ENCODE measurements around the gene MTMR12.
"Not testable (repeated sequence)": the region's sequence is repeated elsewhere in the genome, so short reads cannot be mapped to it uniquely, and the experiment has no call there.

Gene MTMR12

GRCh38 chr5:32322882-32323281, 10.1 kb upstream of the MTMR12 start:
- no peak for DNase-seq

DNA sequence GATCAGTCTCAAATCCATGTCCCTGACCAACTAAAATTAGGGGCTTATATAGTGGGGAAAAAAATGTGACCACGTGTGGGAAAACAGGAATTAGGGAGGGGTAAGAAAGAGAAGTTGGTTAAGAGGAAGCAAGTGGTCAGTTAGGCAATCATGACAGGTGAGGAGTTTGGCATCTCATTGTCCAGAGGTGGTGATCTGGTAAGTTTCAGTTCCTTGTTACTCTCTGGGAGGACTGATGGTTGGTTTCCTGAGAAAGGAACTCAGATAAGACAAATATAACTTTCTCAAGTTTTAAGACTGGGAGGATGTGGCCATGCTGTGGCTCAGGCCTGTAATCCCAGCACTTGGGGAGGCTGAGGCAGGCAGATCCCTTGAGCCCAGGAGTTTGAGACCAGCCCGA, 9.0 kb upstream of the MTMR12 start:
- DNase-seq, result not testable (repeated sequence)

DNA sequence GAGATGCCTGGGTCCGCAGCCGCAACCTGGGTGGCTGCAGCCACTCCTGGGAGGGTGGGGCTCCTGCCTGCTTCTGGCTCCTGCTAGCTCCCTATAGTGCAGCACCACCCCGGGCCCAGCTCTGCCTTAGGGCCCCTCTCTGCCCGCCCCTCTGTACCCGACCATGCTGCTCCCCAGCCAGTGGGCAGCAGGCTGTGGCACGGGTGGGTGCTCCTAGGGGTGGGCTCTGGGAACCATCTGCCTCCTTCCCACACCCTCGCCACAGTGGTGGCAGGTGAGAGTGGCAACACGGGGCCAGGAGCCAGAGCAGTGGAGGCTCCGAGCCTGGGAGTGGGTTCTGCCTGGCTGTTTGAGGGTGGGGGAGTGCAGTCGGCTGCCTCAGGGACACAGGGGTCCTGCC, 7.8 kb upstream of the MTMR12 start:
- no peak for DNase-seq

DNA sequence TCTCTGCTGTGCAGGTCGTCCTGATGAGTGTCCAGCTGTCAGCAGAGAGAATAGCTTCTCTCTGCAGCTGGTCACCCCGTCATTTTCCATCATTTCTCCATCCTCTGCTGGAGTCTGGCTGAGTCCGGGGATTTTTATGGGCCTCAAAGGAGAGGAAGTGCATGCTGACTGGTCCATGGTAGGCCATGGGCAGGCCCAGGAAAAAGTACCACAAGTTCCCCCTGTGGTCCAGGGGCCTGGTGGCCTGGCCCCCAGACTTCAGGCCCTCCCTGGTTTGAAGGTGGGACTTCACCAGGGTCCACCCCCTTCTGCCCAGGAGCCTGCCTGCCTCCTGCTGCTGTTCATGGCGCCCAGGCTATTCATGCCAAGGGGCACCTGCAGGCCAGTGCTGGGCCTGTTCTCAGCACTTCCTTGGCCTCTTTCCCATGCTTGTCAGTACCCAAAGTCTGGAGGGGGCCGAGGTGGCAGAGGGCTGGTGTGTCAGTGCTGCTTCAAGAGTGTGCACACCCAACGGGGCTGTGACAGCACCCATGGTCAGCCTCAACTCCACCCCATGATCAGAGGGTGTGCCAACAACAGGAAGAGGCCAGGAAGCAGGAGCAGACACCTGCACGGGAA, 7.3 kb upstream of the MTMR12 start:
- no peak for DNase-seq

DNA sequence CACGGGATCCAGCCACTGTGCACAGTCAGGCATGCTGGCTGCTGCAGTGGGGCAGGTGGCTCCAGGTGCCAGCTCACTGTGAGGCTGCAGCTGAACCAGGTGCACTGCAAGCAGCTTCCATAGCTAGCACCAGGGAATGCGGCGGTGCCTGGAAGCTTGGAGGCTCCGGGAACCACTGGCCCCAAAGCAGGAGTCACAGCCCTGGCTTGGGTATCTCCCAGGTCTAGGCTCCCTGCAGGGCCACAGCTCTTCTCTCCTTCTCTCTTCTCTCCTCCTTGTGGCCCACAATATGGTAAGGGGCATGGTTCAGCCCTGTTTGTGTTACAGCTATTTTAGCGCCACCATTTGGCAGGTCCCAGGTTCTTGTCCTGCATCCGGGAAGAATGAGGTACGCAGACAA, 6.7 kb upstream of the MTMR12 start:
- no peak for DNase-seq

GRCh38 chr5:32317041-32317440, 4.3 kb upstream of the MTMR12 start:
- DNase-seq, result no peak

GRCh38 chr5:32315221-32316014, 2.7 kb upstream of the MTMR12 start:
- DNase-seq, result no peak

DNA sequence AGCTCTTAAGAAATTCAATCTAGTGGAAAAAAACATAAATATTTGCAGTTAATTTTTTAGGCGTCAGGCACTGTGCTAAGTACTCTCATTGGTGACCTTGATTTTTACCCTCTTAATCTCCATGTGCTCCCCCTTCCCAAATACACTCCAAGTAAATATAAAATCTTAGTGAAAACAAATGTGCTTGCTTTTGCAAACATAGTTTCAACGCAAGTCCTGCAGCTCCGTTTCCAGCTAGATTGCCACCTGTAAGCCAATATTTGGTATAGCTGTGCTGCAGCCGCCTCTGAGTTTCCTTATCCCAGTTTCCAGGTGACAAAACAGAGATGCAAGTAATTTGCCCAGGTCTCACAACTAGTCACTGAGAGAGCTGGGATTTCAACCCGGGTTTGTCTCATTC, 1.9 kb upstream of the MTMR12 start:
- no peak for DNase-seq

GRCh38 chr5:32314152-32314488, 1.4 kb upstream of the MTMR12 start:
- DNase-seq, result not testable (repeated sequence)

DNA sequence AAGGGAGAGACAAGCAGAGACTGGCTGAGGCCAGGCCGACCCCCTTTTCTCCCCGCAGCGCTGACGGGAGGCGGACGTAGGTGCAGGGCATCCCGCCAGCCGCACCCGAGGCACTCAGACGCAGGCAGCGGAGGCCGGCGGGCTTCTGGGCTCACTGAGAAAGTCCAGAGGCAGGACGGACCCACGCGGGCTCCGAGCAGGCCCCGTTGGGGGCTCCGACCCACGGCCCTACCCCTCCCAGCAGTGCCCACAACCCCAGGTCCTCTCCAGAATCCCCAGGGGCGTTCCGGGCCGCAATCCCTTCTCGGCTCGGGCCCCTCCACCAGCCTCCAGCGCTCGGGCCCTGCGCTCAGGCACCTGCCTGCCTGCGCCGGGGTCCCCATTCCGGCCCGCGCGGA, 543 bp downstream of the MTMR12 start:
- peak; percentile 41 for DNase-seq

GRCh38 chr5:32311404-32312196, 1.1 kb downstream of the MTMR12 start:
- DNase-seq, result no peak

- DNase-seq, result no peak
These were observed 3.0 kb downstream of the MTMR12 start for GRCh38 chr5:32309761-32310160.

GRCh38 chr5:32308946-32309345, 3.8 kb downstream of the MTMR12 start:
- no peak for DNase-seq

- DNase-seq, result no peak
These were observed 5.0 kb downstream of the MTMR12 start for GRCh38 chr5:32307769-32308194.

DNA sequence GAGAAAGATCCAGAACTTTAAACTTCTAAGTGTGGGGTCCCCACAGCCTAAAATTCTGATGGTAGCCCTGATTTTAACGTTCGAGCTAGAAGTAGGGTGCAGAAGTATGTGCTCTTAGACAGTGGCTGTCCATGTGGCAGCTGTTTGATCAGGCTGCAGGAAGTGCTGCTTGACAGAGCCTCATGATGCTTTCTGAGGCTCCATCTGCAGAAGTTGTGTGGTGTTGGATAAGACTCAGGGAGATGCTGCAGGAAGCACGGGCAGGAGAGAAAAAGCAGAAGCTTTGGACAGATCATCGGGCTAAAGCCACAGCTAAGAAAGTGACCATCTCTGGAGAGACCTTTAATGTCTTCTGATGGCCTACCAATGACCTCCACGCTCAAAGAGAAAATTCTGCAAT, 8.1 kb downstream of the MTMR12 start:
- no peak for DNase-seq

DNA sequence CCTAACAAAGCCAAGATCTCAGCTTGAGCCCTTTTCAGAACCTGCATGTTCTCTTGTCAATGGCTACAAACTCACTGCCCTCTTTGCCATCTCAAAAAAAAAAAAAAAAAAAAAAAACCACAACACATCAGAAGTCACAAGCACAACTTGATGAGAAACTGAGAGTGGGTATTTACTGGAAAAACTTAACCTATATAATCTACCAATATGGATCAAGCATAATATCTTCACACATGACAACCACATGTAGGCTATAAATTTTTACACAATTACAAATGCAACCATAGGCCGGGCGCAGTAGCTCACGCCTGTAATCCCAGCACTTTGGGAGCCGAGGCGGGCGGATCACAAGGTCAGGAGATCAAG, 9.0 kb downstream of the MTMR12 start:
- DNase-seq, result no peak

GRCh38 chr5:32302835-32303754, 9.6 kb downstream of the MTMR12 start:
- DNase-seq, result no peak

DNA sequence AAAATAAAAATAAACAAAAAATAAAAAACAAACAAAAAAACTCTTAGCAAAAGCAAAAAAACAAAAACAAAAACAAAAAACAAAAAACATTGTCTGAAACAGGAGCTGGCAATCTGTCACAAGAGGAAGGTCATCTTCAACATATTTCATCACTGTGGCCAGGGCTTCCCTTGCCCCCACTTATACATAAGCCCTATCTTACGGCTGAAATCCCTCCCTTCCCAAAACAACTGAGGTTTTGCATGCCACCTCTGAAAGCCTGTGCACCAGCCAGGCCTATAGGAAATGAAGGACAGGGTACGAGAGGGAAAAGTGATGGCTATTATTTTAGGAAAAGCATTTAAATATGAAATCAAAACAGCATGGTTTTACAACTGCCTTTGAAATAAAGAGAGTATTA, 10.8 kb downstream of the MTMR12 start:
- no peak for DNase-seq

GRCh38 chr5:32299059-32299677, 13.6 kb downstream of the MTMR12 start:
- no peak for DNase-seq

DNA sequence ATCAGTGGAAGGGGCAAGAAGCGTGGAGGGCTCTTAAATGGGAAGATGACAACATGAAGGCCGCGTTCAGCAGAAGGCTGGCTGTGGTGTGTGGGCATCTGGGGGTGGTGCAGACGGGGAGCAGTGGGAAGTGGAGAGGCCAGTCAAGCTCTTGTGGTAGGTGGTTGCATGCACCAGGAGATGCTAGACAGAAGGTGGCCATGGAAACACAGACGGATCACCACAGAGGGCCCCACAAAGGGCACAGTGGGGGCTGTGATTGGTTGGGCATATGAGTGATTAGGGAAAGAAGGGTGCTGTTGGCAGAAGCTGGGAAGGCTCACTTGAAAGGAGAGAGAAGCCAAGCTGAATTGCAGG, 14.7 kb downstream of the MTMR12 start:
- no peak for DNase-seq

GRCh38 chr5:32297181-32298058, 15.3 kb downstream of the MTMR12 start:
- DNase-seq, result no peak

Measured in activated naive CD4-positive, alpha-beta T cell treated with anti-CD3 and anti-CD28 coated beads, Interleukin-2, amount 50 U/mL, for 16 hours (primary cell).